ENCODE measurements around the gene PLEKHJ1.

DNA sequence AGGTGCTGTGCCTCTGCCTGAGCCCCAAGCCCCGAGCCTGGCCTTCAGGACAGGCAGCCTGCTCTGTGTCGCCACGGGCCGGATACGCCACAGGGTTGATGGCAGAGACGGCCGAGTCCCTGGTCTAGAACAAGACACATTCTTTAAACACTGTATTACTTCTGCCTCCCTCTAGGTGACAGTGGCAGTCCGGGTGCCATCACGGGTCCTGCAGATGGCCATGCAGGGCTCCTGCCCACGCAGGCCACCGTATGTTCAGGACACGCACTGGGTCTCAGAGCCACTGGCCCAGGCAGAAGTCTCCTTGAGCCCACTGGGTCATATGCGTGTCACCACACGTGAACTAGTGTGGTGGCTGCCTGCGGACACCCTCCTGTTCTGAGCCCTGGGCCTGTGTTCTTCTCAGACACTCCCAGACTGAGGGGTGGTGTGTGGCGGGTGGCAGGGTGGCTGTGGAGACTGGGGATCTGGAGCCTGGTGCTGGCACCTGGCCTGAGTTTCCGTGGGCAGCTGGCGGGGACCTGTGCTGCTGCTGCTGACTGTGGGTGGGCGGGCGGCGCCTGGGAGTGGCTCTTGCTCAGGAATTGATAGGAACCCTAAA is 4.4 kb downstream of the PLEKHJ1 start:
- TF ChIP-seq, protein P1, sequence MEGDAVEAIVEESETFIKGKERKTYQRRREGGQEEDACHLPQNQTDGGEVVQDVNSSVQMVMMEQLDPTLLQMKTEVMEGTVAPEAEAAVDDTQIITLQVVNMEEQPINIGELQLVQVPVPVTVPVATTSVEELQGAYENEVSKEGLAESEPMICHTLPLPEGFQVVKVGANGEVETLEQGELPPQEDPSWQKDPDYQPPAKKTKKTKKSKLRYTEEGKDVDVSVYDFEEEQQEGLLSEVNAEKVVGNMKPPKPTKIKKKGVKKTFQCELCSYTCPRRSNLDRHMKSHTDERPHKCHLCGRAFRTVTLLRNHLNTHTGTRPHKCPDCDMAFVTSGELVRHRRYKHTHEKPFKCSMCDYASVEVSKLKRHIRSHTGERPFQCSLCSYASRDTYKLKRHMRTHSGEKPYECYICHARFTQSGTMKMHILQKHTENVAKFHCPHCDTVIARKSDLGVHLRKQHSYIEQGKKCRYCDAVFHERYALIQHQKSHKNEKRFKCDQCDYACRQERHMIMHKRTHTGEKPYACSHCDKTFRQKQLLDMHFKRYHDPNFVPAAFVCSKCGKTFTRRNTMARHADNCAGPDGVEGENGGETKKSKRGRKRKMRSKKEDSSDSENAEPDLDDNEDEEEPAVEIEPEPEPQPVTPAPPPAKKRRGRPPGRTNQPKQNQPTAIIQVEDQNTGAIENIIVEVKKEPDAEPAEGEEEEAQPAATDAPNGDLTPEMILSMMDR (IDR thresholded peaks at IDR 0.05): no peak
- no peak for TF ChIP-seq TAF1 (IDR thresholded peaks at IDR 0.05; ENCODE audit: borderline replicate concordance, low read depth, low read length)
- no peak for TF ChIP-seq NRF1 (IDR thresholded peaks at IDR 0.05; ENCODE audit: low read depth, low read length)
- no peak for TF ChIP-seq SMC3 (IDR thresholded peaks at IDR 0.05; ENCODE audit: low read depth, low read length)
- TF ChIP-seq, protein P2, sequence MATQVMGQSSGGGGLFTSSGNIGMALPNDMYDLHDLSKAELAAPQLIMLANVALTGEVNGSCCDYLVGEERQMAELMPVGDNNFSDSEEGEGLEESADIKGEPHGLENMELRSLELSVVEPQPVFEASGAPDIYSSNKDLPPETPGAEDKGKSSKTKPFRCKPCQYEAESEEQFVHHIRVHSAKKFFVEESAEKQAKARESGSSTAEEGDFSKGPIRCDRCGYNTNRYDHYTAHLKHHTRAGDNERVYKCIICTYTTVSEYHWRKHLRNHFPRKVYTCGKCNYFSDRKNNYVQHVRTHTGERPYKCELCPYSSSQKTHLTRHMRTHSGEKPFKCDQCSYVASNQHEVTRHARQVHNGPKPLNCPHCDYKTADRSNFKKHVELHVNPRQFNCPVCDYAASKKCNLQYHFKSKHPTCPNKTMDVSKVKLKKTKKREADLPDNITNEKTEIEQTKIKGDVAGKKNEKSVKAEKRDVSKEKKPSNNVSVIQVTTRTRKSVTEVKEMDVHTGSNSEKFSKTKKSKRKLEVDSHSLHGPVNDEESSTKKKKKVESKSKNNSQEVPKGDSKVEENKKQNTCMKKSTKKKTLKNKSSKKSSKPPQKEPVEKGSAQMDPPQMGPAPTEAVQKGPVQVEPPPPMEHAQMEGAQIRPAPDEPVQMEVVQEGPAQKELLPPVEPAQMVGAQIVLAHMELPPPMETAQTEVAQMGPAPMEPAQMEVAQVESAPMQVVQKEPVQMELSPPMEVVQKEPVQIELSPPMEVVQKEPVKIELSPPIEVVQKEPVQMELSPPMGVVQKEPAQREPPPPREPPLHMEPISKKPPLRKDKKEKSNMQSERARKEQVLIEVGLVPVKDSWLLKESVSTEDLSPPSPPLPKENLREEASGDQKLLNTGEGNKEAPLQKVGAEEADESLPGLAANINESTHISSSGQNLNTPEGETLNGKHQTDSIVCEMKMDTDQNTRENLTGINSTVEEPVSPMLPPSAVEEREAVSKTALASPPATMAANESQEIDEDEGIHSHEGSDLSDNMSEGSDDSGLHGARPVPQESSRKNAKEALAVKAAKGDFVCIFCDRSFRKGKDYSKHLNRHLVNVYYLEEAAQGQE (IDR thresholded peaks at IDR 0.05; ENCODE audit: low read depth, low read length): no peak
